HG03575 (cell line): Measurements from ENCODE around the gene NUP98.

Source experiments
- ATAC-seq: cut with Tn5 transposase; IDR thresholded peaks from one replicate; pipeline ENCODE4 v1.9.1; 2021; ENCODE audit not compliant: unreplicated experiment, insufficient number of reproducible peaks, low FRiP score; ENCODE audit errors: extremely low read depth

NUP98 gene

GRCh38 chr11:3797329-3798090 is at the start of gene NUP98:
TSS of gene NUP98 (minus strand) at chr11:3797554. CDS start at chr11:3782117, 15,437 bp downstream.
- ATAC-seq = peak; percentile 62

DNA sequence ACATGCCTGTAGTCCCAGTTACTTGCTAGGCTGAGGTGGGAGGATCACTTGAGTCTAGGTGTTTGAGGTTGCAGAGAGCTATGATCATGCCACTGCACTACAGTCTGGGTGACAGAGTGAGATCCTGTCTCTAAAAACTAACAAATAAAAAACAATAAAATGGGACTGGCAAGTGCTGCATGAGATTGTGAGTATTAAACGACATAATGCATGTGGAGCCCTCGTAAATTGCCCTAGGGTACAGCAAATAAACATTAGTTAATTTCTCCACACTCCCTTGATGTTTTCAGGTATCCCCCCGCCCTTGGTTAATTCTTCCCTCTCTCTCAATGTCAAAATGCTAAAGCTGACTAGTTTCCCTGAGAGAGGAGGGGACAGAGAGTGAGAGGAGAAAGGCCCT is 48.3 kb upstream of the NUP98 start:
- no peak for ATAC-seq

- ATAC-seq = no peak
These were observed 47.9 kb upstream of the NUP98 start for GRCh38 chr11:3845246-3845645.

DNA sequence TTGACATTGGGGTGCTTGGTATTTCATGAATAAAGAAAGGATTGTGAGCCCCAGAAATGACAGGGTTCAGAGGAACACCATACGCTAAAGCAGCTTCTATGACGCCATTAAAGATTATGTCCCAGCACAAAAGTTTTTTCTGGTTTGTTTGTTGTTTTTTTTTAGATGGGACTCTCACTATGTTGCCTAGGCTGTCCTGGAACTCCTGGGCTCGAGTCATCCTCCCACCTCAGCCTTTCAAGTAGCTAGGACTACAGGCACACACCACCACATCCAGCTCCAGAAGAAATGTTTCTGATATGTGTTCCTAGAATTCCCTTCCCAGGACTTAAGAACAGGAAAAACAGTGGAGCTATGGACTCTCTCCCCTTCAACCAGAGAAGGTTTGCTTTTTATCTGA is 46.0 kb upstream of the NUP98 start:
- ATAC-seq = no peak

- peak; percentile 25 for ATAC-seq
These were observed 44.3 kb upstream of the NUP98 start for GRCh38 chr11:3841426-3842350.

DNA sequence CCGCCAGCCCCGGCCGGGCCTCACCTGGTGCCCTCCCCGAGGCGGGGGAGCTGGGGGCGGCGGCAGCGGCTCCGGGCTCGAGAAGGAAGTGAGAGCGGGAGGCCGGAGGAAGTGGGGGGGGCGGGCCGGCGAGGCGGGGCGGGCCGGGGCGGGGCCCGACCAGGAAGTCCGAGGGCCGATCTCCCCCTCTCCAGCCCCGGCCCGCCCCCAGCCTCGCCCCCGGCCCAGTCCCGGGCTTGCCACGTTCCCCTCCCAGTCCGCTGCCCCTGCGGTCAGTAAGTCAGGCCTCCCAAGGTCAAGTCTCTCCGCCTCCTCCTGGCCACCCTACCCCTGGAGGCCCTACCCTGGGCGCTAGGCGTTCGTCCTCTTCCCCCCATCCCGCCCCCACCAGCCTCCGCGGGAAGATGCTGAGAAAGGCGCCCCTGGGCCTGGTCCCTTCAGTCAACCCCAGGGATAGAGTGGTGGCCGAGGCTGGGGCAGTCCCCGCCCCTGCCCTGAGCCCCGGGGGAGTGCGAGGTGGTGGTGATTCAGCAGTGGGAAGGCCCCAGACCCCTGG is 43.6 kb upstream of the NUP98 start, which contains the start of gene RHOG:
RHOG (minus strand) TSS at position 90 of the 556 bp plus-strand sequence. CDS start 12,821 bp downstream, outside the sequence.
- ATAC-seq = no peak

- ATAC-seq = no peak
These were observed 42.9 kb upstream of the NUP98 start for GRCh38 chr11:3840004-3840869.

- ATAC-seq = no peak
These were observed 41.1 kb upstream of the NUP98 start for GRCh38 chr11:3838504-3838903.

DNA sequence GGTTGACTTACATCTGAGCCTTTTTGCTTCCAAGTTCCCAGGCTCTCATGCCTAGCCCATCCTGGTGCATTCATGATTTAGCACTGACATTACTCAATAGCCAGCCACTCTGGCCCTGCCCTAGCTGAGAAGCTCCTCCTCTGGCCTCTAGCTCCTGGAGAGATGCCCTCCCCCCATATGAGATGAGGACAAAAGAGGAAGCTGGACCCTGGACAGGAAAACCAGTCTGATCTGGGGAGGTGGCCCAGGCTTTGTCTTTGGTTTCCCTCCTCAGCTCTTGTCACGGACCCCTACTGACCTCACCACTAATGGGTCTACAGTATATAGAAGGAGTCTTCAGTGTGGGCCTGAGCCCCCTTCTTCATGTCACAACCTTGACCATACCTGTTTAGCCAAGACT is 40.4 kb upstream of the NUP98 start:
- no peak for ATAC-seq

GRCh38 chr11:3836903-3837302 is 39.5 kb upstream of the NUP98 start:
- no peak for ATAC-seq

- no peak for ATAC-seq
These were observed 38.4 kb upstream of the NUP98 start for GRCh38 chr11:3835751-3836150.

DNA sequence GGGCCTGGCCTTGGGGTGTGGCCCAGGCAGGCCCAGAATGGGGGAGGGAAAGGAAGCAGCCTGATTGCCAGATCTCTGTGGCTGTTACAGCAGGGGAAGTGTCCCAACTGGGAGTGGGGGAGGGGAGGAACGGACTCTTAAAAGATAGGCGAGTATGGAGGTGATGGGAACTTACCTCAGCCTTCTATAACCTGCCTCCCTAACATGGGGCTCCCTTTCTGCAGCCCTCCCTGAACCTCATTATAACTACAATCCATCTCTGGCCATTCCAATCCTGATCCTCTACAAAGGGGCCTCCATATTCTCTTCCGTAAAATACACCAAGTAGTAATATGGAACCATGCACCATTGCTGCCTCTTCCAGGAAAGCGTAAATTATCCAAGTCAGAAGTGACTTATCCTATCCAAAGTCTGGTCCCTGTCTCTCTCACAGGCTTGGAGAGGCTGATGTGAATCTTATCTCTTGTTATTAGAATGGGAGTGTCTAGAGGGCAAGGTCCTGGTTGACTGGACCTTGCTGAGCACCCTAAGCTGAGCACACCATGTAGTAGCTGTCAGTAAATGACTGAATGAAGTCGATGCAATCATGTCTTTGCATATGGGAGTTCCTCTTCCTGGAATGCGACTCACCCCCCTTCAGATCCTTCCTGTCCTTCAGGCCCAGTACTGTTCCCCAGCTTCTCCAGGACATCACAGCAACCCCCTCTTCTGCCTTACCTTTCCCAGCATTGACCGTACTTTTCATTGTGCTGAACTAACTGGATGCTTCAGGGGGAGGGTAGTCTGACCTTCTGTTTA is 37.5 kb upstream of the NUP98 start:
- ATAC-seq = no peak

DNA sequence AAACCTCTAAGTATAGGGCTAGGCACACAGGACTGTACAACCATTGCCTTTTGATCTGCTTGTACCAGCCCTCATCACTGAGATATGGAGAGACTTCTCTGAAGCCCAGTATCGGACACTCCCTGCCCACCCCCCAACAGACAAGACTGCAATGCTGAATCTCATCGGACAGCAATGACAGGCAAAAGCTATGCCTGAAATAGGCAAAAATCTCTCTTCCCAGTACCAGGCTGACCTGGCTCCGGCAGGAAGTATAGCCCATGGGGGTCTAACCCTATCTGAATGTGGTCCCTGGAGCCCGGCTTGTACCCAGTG is 37.0 kb upstream of the NUP98 start:
- no peak for ATAC-seq

DNA sequence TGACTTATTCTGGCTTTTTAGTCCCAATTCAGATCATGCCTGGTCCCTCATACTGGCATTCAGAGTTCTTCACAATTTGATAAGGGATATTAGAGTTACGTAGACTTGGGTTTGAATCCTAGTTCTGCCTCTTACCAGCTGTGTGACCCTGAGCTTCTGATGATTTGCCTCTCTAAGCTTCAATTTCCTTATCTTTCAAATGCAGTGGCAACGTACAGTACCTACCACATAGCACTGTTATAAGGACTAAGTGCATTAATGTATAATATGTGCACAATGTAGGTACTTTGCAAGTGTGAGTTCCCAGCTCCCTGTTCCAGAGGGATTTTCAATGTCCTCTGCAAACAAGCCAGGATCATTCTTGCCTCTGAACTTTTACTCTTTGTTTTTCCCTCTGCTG is 36.1 kb upstream of the NUP98 start:
- ATAC-seq = no peak

DNA sequence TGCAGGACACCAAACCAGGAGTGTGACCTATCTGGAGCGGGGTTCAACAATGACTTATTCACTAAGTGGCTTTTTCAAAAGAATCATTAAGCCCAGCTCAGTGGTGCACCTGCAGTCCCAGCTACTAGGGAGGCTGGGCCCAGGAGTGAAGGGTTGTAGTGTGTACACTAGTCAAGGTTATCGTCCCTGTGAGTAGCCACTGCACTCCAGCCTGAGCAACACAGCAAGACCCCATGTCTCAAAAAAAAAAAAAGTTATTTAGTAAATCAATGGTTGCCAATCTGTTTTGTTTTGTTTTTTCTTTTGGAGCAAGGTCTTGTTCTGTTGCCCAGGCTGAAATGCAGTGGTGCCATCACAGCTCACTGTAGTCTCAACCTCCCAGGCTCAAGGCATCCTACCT is 35.5 kb upstream of the NUP98 start:
- no peak for ATAC-seq

GRCh38 chr11:3831378-3832239 is 34.3 kb upstream of the NUP98 start:
- ATAC-seq = no peak

- no peak for ATAC-seq
These were observed 33.4 kb upstream of the NUP98 start for GRCh38 chr11:3830730-3831129.
